ENCODE data around the gene PSMD2.

Gene PSMD2

GRCh38 chr3:184357248-184358123 lies 58.4 kb downstream of the PSMD2 start:
- DNase-seq (ENCODE audit: low spot score), result no peak

- no peak for DNase-seq (ENCODE audit: low spot score)
Observed at GRCh38 chr3:184358124-184358767, 59.2 kb downstream of the PSMD2 start.
